Tibial nerve (tissue), 3 donors: Measurements from ENCODE around the gene GP1BA.

Experiments
- CTCF ChIP-seq, 5 experiments: fragments of 200-600 bp in 3 of 5; fragments of 450-650 bp in 2 of 5; sonication (generic) in 3 of 5; IDR thresholded peaks; one replicate each; pipeline ENCODE4 v1.5.1; 2016 to 2019; ENCODE audit warnings: antibody characterized with exemption in 5 of 5, mild to moderate bottlenecking in 3 of 5, moderate library complexity in 2 of 5
- POLR2A ChIP-seq, 2 donors: fragments of 450-650 bp; IDR thresholded peaks; one replicate each; pipeline ENCODE4 v1.6.1; 2017; ENCODE audit warnings: antibody characterized with exemption in 2 of 2, mild to moderate bottlenecking in 2 of 2, moderate library complexity in 2 of 2

- TF ChIP-seq POLR2A (IDR thresholded peaks at IDR 0.05) (peak in 1 of 2 donors; percentile 32), CTCF (IDR thresholded peaks at IDR 0.05) (peak in 1 of 5 experiments; percentile 16)
These were observed 17.4 kb downstream of the GP1BA start for GRCh38 chr17:4949321-4950074.
